IMR-90 (cell line): ENCODE data around the gene TRIM2. TPM values are rescaled to one million over a fixed set of nuclear protein-coding genes. Genes with fewer than 3 reads are reported as not detected.

Source experiments
- ATAC-seq: fragments of 200-7000 bp; cut with Tn5 transposase; 2 replicates; pipeline ENCODE4 v1.9.1; 2020; ENCODE audit warnings: low read depth, mild to moderate bottlenecking, moderate library complexity
- BruUV-seq: library from RNA; stranded (reverse); fragments of 400-500 nt; replicated peaks from 2 replicates; lab custom pipeline; 2021; lab: Mats Ljungman, UMichigan
- CTCF ChIA-PET: fragments of 300-600 bp; formaldehyde crosslinking; extraction: SDS; loops from one replicate; lab custom pipeline; 2021; ENCODE audit warnings: antibody characterized with exemption; lab: Yijun Ruan, JAX
- POLR2A ChIA-PET: fragments of 300-600 bp; sonication (Branson Sonifier 250); formaldehyde crosslinking; loops from one replicate; lab custom pipeline; 2022; ENCODE audit warnings: antibody characterized with exemption; ENCODE audit not compliant: unreplicated experiment; lab: Charles Lee
- DNase-seq: peaks from one replicate; pipeline ENCODE4 v3.0.0; 2013
- H2AFZ ChIP-seq: replicated peaks from 2 replicates; pipeline ENCODE3; 2013; ENCODE audit warnings: low read length, mild to moderate bottlenecking; ENCODE audit not compliant: poor library complexity
- H2AK5ac ChIP-seq: 2 replicates; pipeline ENCODE4 v1.6.1; 2013; ENCODE audit warnings: low read depth, low read length, inconsistent platforms
- H2AK9ac ChIP-seq: replicated peaks from 2 replicates; pipeline ENCODE3; 2013; ENCODE audit warnings: mild to moderate bottlenecking, low read depth, low read length, moderate library complexity; ENCODE audit not compliant: poor library complexity
- H2BK120ac ChIP-seq: 2 replicates; pipeline ENCODE4 v1.6.1; 2013; ENCODE audit warnings: low read depth, low read length, inconsistent platforms
- H2BK15ac ChIP-seq: 3 replicates; pipeline ENCODE4 v1.6.1; 2013; ENCODE audit warnings: low read depth, low read length, inconsistent platforms
- H2BK20ac ChIP-seq: 2 replicates; pipeline ENCODE4 v1.6.1; 2013; ENCODE audit warnings: low read depth, mild to moderate bottlenecking, inconsistent platforms, low read length, moderate library complexity
- H2BK5ac ChIP-seq: 2 replicates; pipeline ENCODE4 v1.6.1; 2013; ENCODE audit warnings: mild to moderate bottlenecking, low read depth, low read length, inconsistent platforms; ENCODE audit not compliant: poor library complexity, severe bottlenecking
- H3K14ac ChIP-seq: replicated peaks from 2 replicates; pipeline ENCODE4 v1.6.1; 2013; ENCODE audit warnings: low read depth, low read length, inconsistent platforms
- H3K18ac ChIP-seq: 2 replicates; pipeline ENCODE4 v1.6.1; 2013; ENCODE audit warnings: low read depth, low read length, control low read depth
- H3K23ac ChIP-seq: 2 replicates; pipeline ENCODE4 v1.6.1; 2013; ENCODE audit warnings: low read depth, low read length, inconsistent platforms
- H3K27ac ChIP-seq: 2 replicates; pipeline ENCODE4 v1.5.1; 2013; ENCODE audit warnings: mild to moderate bottlenecking, control low read depth, low read length; ENCODE audit not compliant: insufficient read depth
- H3K27me3 ChIP-seq: 2 replicates; pipeline ENCODE4 v1.6.1; 2013; ENCODE audit warnings: low read length; ENCODE audit not compliant: control insufficient read depth, insufficient read depth
- H3K36me3 ChIP-seq: 2 replicates; pipeline ENCODE4 v1.6.1; 2013; ENCODE audit warnings: low read length, mixed read lengths; ENCODE audit not compliant: control insufficient read depth, insufficient read depth
- H3K4ac ChIP-seq: 2 replicates; pipeline ENCODE4 v1.6.1; 2013; ENCODE audit warnings: low read depth, low read length, inconsistent platforms
- H3K4me1 ChIP-seq: 2 replicates; pipeline ENCODE4 v1.6.1; 2013; ENCODE audit warnings: low read length, mixed read lengths; ENCODE audit not compliant: control insufficient read depth, insufficient read depth
- H3K4me2 ChIP-seq: 2 replicates; pipeline ENCODE4 v1.6.1; 2013; ENCODE audit warnings: low read depth, mild to moderate bottlenecking, control low read depth, low read length, moderate library complexity
- H3K4me3 ChIP-seq: 2 replicates; pipeline ENCODE4 v1.5.1; 2013; ENCODE audit warnings: low read depth, mild to moderate bottlenecking, control low read depth, low read length, moderate library complexity; ENCODE audit not compliant: insufficient read depth
- H3K56ac ChIP-seq: 2 replicates; pipeline ENCODE4 v1.6.1; 2013; ENCODE audit warnings: low read length, inconsistent platforms; ENCODE audit not compliant: insufficient read depth; ENCODE audit errors: extremely low read depth
- H3K79me1 ChIP-seq, 2 experiments: 2 replicates each; pipeline ENCODE4 v1.6.1; 2013; ENCODE audit warnings: low read length in 2 of 2, inconsistent platforms in 1 of 2, low read depth in 1 of 2
- H3K9ac ChIP-seq: 2 replicates; pipeline ENCODE4 v1.6.1; 2013; ENCODE audit warnings: low read depth, low read length, control low read depth
- H3K9me1 ChIP-seq: 2 replicates; pipeline ENCODE4 v1.6.1; 2013; ENCODE audit warnings: low read length, inconsistent platforms; ENCODE audit not compliant: insufficient read depth
- H3K9me3 ChIP-seq: 2 replicates; pipeline ENCODE4 v1.6.1; 2013; ENCODE audit warnings: low read length; ENCODE audit not compliant: control insufficient read depth, insufficient read depth
- H4K20me1 ChIP-seq: 2 replicates; pipeline ENCODE4 v1.6.1; 2013; ENCODE audit warnings: low read length, inconsistent platforms; ENCODE audit not compliant: insufficient read depth
- H4K5ac ChIP-seq: 2 replicates; pipeline ENCODE4 v1.6.1; 2013; ENCODE audit warnings: mild to moderate bottlenecking, low read depth, low read length, control low read depth
- H4K8ac ChIP-seq, 2 experiments: 2 replicates each; pipeline ENCODE4 v1.6.1; 2013; ENCODE audit warnings: low read depth in 2 of 2, low read length in 2 of 2, control low read depth in 1 of 2, inconsistent platforms in 1 of 2
- H4K91ac ChIP-seq: 2 replicates; pipeline ENCODE4 v1.6.1; 2013; ENCODE audit warnings: low read depth, low read length, inconsistent platforms; ENCODE audit not compliant: insufficient read depth
- CHD1 ChIP-seq: IDR thresholded peaks from 2 replicates; pipeline ENCODE4 v1.6.1; 2012; ENCODE audit warnings: low read depth, low read length, improper control_type of control experiment
- WGBS, 2 experiments: methylation state at CpG; one replicate each; pipeline versions ENCODE4 v1.1.5 to v1.1.7; 2013; ENCODE audit warnings: missing lambda C conversion rate in 2 of 2; ENCODE audit not compliant: insufficient read length in 1 of 2; ENCODE audit errors: extremely low coverage in 2 of 2; 5-methylcytosine and 5-hydroxymethylcytosine counted together
- dilution Hi-C: fragments of 300-500 bp; cut with HindIII; formaldehyde crosslinking; loops from one replicate; pipeline ENCODE4 v1.14.3; 2018; ENCODE audit warnings: low sequenced_read_pairs; ENCODE audit not compliant: unreplicated experiment
- in situ Hi-C: fragments of 300-500 bp; cut with MboI; formaldehyde crosslinking; loops from 3 replicates; pipeline ENCODE4 v1.14.3; 2019; ENCODE audit warnings: low sequenced_read_pairs, inconsistent platforms, mixed read lengths
- intact Hi-C: fragments of 100-400 bp; cut with micrococcal nuclease; formaldehyde crosslinking; loops from 2 replicates; pipeline ENCODE4 v1.10.0; 2022
- polyA plus RNA-seq, 3 experiments: library from polyadenylated mRNA; depleted of rRNA; stranded (reverse); fragments of >200 nt; gene quantifications; 2 replicates each; pipeline ENCODE4 v1.2.3, GENCODE V29; 2012; ENCODE audit warnings: low replicate concordance in 1 of 3
- total RNA-seq: library from RNA; depleted of rRNA; stranded (reverse); fragments of >200 nt; gene quantifications from 2 replicates; pipeline ENCODE4 v1.2.3, GENCODE V29; 2012

Gene TRIM2
- total and polyA plus RNA-seq, 2 of the 4 experiments (the other 2 are of a cell fraction): 16.0 to 64.2 TPM

GRCh38 chr4:153156263-153156662 lies 48.0 kb upstream of the TRIM2 start:
- H4K91ac ChIP-seq: no peak overlapping the region
- H4K8ac ChIP-seq: no peak overlapping the region
- H3K4me3 ChIP-seq: no peak overlapping the region
- peaks cover 7% of the 10 kb centered on the region for H3K4me1 ChIP-seq
- no peak overlapping the region for H3K14ac ChIP-seq
- dilution Hi-C loops: no loop called here
- H3K27ac ChIP-seq: no peak overlapping the region
- no peak overlapping the region for H2BK20ac ChIP-seq
- WGBS, 2 experiments: no CpG with 5 or more reads among the region's 4 CpGs
- H3K9ac ChIP-seq: no peak overlapping the region
- no TSS peak for BruUV-seq
- no peak for TF ChIP-seq CHD1
- in situ Hi-C loops: no loop called here
- H3K4ac ChIP-seq: no peak overlapping the region
- peaks cover 3% of the 10 kb centered on the region for H3K27me3 ChIP-seq
- no peaks in the 10 kb centered on the region for H3K79me1 ChIP-seq
- no peak overlapping the region for H3K56ac ChIP-seq
- no peak overlapping the region for H2BK120ac ChIP-seq
- intact Hi-C loops: no loop called here
- no peaks in the 10 kb centered on the region for H4K20me1 ChIP-seq
- ChIA-PET CTCF (no interaction called here), POLR2A (no interaction called here)
- DNase-seq: no peak
- no peak overlapping the region for H2AK9ac ChIP-seq
- no peak overlapping the region for H3K4me2 ChIP-seq
- no peaks in the 10 kb centered on the region for H3K9me3 ChIP-seq
- no peak overlapping the region for H2BK15ac ChIP-seq
- H4K5ac ChIP-seq: no peak overlapping the region
- no peak overlapping the region for H3K18ac ChIP-seq
- H2BK5ac ChIP-seq: no peak overlapping the region
- no peaks in the 10 kb centered on the region for H3K36me3 ChIP-seq
- no peak overlapping the region for H2AFZ ChIP-seq
- H3K23ac ChIP-seq: no peak overlapping the region
- peaks cover 6% of the 10 kb centered on the region; the same call in 1 of the 2 replicates for H3K9me1 ChIP-seq
- ATAC-seq: no peak
- no peak overlapping the region for H2AK5ac ChIP-seq
